GM19438 (cell line): Measurements from ENCODE around the gene RND2.
A peak's percentile ranks its signal among the peaks of the same experiment; 100 is the strongest.

ENCODE experiments used
- ATAC-seq: cut with Tn5 transposase; IDR thresholded peaks from one replicate; pipeline ENCODE4 v1.9.1; 2021; ENCODE audit warnings: low read depth; ENCODE audit not compliant: unreplicated experiment

The RND2 gene

DNA sequence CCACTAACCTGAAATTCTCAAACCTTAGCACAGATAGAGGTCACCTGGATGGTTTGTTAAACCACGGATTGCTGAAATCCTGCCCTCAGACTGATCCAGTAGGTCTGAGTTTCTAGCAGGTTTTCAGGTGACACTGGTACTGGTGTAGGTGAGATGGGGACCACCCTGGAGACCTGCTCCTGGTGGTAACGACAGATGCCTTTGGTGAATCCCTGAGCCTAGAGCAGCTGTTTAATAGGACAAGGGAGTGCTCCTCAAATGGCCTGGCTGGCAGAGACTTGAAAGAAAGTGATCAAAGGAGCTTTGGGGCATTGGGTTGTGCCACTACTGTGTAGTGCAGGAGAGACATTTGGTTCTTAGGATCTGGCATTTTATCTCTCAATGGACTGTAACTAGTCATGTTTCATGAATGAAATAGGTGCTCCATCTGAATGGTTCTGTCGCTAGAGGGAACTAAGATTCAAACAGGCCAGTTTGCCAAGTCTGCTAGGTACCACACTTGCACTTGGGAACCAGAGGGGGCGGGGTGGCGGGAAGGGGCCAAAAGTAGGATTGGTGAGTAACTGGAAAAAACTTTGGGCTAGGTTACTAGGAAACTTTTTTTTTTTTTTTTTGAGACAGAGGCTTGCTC, 21.4 kb upstream of the RND2 start:
- no peak for ATAC-seq

DNA sequence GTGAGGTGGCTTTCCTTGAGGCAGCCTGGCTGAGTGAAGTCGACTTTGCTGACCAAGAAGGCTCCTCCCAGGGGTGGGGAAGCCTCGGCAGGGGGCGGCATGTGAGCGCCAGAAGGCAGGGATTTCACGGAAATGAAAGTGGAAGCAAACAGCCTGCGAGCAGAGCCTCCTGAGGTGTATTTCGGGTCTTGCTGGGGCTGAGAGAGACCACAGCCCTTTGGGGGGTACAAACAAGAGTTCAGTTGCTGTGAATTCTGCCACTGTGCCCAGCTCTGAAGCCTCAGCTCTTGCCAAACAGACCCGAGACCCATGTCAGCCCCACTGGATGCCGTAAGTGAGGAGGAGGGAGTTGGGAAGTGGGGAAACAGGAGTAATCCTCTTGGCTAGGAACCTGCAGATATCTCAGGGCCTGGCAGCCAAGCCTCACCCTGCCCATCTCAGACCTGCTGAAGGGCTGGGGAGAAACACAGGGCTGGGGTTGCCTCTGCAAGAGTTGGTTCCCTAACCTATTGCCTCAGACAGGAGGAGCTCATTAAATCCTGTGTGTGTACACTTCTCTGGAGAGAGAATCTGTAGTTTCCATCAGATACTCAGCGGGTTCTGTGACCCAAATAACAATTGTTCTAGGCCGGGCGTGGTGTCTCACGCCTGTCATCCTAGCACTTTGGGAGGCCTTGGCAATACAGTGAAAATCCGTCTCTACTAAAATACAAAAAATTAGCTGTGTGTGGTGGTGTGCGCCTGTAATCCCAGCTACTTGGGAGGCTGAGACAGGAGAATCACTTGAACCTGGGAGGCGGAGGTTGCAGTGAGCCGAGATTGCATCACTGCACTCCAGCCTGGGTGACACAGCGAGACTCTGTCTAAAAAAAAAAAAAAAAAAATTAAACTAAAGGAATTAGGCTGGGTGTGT, 18.1 kb upstream of the RND2 start, which contains the start of gene IFI35:
IFI35 (plus strand) TSS at position 146 of the 913 bp plus-strand sequence; CDS start at position 310, 164 bp downstream.
- ATAC-seq: peak; percentile 65

DNA sequence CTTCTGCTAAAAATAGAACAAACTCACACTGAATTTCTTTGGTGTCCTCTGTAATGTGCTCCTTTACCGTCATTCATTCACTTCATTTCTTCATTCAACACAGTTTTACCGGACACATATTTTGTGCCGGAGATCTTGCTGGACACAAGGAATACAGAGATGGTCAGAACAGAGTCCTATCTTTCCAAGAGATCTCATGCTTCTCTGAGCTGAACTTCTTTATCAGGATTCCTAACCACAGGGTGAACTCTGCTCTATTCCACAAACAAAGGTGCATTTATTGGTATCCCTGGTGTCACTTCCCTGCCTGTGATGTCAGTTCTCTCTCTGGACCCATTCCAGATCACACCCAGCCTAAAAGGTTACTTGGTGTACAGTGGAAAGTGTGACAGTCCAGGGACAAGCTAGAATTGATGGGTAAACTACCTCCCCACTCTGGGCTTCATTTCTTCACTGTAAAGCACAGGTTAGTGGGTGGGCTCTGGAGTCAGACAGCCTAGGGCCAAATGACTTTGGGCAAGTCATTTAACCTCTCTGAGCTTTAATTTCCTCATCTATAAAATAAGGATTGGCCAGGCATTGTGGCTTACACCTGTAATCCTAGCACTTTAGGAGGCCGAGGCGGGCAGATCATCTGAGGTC, 14.2 kb upstream of the RND2 start:
- no peak for ATAC-seq

DNA sequence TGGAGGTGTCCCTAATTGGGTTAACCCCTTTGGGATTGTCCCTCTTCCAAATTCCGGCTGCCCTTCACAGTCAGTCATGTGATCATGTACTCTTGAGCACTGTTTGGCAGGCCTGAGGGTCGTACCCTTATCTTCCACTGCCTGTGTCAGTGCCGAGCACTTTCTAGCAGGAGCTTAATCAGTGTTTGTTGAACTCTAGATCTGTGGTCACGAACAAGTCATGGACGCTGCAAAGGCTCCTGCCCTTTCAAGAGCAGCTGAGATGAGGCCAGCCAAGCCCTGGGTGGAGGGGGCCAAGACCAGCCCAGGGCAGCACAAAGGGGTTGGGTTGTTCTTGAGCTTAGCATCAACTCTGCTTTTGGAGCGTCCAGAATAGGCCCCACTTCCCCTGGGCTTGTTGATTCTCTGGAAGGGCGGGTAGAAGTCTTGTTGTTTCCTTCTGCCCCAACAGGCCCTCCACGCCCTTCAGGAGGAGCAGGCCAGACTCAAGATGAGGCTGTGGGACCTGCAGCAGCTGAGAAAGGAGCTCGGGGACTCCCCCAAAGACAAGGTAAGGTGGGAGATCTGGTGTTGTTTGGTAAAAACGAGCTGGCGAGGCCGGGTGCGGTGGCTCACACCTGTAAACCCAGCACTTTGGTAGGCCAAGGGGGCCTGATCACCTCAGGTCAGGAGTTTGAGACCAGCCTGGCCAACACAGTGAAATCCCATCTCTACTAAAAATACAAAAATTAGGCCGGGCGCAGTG, 13.1 kb upstream of the RND2 start:
- ATAC-seq: no peak

DNA sequence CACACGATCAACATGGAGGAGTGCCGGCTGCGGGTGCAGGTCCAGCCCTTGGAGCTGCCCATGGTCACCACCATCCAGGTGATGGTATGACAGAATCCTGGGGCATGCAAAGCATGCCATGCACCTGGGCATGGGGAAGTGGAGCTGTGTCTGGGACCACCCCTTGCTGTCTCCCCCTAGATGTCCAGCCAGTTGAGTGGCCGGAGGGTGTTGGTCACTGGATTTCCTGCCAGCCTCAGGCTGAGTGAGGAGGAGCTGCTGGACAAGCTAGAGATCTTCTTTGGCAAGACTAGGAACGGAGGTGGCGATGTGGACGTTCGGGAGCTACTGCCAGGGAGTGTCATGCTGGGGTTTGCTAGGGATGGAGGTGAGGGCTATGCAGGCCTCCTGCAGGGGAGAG, 11.7 kb upstream of the RND2 start:
- no peak for ATAC-seq

DNA sequence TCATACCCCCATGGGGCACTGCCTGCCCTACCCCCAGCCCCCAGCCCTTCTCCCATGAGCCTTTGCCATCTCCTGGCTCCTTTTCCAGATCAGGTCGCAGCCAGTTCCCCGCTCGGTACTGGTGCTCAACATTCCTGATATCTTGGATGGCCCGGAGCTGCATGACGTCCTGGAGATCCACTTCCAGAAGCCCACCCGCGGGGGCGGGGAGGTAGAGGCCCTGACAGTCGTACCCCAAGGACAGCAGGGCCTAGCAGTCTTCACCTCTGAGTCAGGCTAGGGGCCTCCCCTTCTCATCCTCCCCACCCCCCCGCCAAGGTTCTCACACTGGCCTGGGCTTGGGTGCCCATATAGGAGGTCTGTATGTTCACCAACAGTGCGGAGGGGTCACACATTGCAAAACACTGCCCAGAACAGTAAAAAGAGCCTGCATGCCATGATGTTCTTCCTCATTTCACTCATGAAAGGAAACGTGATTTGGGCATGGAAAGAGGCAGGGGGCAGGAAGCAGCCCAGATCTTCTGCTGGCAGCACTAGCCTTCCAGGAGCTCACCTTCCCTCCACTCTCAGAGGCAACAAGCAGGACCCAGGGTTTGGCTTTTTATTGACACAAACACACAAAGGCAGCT, 10.9 kb upstream of the RND2 start:
- ATAC-seq: no peak

DNA sequence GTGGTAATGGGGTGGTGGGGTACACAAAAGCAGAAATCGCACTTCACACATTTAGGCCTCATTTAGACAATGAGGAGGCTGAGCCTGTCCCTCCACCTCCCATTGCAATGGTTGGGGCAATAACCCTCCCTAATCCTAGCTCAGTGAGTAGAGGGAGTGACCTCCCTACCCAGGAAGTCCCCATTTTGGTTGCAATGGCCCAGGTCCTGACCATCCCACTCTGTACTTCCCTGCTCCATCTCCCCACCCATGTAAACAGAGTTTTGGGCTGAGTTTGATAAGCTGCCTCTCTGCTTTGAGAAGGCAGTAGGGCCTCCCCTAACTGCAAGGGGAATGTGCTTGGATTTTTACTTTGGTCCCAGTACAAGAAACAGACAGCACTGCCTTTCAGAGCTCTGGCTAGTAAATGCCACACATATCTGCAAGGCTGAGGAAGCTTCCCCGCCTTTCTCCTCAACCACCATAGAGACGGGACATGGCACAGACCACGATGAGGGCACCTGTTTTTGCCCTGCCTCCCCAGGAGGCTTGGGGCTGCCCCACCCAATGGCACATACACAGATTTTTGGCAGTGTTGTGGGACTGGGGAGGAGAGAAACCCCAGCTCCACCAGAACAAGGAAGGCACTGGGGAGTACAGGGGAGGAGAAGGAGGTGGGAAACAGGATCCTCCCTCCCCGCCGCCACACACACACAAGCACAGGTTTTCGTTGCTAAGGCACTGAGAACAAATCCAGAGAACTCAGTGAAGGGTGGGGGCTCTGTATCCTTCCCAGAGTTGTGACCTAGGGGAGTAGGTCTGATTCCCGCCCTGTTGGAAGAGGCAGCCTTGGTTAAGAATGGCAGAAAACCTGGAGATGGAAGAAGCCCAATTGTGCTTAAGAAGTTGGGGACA, 10.1 kb upstream of the RND2 start:
- ATAC-seq: no peak

DNA sequence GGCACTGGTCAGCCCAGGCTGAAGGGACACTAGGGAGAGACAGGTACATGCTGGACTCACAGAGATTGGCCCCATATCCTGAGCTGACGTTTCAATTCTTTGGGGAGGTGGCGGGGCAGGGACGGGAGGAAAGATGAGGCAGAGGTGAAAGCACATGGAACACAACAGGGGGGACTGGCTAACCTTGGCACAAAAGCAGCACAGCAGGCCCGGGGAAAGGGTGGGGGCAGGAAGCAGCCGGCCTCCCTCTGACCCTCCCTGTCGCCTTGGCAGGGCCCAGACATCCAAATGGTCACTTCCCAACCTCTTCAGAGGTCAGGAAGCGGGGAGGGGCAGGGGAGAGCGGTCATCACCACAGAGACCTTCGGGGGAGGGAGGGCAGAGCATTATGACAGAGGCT, 9.5 kb upstream of the RND2 start:
- ATAC-seq: no peak

DNA sequence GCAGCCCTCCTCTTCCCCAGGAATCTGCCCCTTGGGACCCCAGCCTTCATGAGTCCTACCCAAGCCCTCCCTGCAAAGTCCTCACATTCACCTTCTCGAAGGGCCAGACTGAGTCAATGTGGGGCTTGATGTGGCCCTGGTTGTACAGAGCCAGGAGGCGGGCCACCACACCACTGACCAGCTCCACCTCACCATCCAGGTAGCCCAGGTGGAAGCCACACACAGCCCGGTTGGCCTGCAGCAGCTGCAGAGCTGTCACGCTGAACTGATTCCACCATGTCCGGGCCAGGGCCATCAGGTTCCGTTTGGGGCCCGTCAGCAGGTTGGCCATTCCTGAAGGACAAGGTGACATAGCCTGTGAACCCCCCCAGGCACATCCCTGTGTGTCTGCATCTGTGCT, 8.8 kb upstream of the RND2 start:
- ATAC-seq: no peak

DNA sequence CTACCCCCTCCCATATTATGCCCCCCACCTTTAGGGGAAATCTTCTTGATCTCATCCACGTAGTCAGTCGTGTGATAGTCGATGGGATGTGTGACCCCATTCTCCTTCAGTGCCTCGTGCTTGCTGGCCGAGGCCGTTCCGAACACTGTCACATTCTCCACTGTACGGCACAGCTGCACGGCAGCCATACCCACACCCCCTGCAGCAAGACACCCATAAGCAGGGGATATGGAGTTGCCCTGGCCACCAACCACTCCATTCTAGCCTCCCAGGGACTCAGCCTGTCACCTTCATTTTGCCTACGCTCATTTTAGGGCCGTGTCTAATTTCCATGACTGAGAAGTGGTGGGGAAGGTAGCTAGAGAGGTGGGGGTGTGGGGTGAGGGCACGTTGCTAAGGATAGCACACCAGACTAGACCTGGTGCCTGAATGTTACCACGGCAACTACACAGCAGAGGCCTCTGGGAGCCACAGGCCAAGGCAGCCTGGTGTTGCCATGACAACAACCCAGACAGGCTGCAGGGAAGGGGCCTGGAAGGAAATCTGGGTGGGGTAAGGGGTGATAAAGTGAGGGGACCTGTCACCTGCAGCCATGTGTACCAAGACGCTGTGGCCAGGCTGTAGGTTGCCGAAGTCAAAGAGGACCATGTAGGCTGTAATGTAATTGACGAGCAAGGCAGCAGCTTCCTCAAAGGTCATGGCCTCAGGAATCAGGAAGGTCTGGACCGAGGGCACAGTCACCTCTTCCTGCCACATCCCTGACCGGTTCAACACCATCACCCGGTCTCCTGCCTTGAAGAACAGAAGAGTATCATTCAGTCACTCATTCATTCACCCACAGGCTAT, 6.8 kb upstream of the RND2 start:
- no peak for ATAC-seq

DNA sequence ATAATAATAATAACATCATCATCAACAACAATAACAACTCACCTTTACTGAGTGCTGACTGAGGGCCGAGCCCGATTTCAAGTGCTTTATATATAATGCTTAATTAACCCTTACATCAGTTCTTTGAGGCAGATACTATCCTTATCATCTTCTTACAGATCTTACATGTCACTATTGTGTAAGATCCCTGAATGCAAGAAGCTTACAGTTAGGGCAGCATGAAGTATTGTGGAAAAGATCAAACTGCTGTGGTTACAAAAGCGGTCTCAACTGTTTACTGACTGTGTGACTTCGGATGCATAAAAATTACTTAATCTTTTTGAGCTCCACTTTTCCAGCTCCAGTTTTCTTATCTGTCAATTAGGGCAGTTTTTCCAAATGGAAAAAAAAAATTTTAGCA, 6.1 kb upstream of the RND2 start:
- no peak for ATAC-seq

DNA sequence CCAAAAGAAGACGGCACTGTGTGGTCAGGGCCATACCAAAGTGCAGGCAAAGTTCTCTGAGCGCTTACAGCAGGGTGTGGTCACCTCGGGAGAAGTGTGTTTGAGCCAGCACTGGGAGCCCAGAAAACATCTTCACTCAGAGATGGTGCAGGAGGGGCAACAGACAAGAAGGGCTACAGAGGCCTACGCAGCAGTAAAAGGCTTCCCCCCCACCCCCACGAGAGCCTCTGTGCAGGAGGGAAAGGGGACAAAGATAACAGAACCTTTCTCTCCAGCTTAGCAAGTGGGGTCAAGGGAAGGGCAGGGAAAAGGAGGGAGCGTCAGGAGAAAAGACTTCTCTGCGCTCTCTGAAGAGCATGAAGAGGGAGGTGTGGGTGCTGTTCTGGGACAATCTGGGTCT, 5.6 kb upstream of the RND2 start:
- no peak for ATAC-seq

DNA sequence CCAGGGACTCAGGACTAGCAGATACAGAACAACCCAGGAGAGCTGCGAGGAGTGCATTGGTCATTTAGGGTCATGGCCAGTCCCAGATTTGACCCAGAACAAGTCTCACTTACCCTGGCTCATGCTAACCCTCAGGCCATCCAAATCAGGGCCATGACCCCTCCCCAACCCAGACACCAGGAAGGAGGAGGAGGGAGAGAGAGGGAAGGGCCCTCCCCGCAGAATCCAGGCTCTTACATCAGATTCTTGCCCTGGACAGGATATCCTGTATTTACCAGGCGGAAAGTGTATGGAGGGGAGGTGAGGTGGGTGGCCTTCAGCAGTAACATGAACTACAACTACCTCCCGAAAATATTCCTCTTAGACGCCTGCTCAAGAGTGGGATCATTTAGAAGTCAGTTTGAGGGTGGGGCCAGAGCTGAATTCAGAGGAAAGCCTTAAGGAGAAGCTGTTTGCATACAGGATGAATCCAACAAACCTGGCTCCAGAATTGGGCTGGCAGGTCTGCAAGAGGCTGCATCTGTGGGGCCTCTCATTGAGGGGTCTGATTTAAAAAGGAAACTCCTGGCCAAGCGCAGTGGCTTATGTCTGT, 4.9 kb upstream of the RND2 start:
- ATAC-seq: no peak

DNA sequence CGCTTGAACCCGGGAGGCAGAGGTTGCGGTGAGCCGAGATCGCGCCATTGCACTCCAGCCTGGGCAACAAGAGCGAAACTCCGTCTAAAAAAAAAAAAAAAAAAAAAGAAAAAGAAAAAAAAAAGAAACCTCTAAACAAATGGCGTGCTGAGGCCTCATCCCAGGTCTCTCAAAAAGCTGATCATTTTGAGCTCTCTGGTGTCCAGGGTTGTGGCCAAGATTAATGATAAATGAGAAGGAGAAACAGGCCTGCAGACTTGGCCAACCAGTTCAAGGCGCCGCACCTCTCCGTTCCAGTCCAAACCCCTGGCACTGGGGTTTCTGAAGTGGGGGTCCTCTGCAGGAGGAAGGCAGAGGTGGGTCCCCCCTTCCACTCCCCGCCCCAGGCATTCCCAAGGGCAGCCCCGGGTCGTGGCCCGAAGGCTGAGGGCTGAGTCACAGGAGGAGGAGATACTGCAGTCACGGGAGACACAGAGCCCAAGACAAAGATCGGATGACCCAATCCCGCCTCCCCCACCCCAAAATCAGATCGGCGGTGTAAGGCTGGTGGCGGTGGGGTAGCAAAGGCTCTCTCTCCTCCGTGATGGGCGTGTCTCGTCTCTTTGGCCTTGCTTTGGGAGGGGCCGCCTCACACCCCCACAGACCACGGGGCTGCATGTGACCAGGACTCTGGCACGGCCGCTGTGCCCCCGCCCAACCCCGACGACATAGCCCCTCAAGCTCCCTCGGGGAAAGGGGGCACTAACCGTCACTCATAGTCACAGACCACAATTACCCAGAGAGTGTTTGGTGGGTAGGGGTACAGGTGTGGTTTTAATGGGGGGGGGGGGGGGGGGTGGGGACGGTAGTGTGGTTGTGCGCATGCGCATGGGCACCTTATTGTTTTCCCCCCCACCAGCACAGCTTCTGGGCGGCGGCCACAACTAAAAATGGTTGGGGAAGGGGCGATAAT, 4.0 kb upstream of the RND2 start:
- no peak for ATAC-seq

DNA sequence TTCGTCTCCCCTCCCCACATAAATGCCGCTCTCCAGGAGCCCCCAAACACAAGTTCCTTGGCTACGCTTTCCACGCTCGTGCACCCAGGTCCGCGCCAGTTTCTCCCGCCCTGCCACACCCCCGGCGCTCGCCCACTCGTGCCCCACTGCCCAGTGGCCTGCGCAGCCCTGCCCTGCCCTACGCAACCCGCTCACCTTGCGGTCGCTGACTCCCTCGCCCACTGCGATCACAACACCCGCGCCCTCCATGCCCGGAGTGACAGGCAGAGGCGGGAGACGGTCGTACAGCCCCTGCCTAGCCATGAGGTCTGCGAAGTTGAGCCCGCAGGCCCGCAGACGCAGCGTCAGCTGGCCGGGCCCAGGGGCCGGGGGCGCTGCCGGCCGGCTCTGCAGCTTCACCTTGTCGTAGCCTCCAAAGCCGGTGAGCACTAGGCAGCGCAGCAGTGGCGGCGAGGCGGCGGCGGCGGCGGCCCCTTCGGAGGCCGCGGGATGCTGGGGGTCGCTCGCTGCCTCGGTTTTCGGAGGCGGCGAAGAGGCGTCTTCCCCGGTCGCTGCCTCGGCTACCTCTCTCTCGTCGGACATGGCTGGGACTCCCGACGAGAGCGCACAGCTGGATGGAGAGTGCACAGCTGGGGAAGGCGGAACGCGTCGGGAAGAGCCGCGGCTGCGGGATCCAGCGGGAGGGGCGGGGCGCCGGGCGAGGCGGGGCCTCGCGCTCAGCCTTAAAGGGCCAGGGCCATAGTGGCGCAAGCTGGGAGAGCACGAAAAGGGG, 3.1 kb upstream of the RND2 start, which contains the start of gene VAT1:
VAT1 (minus strand) TSS at position 645 of the 772 bp plus-strand sequence; CDS start at position 582, 63 bp downstream.
- no peak for ATAC-seq

DNA sequence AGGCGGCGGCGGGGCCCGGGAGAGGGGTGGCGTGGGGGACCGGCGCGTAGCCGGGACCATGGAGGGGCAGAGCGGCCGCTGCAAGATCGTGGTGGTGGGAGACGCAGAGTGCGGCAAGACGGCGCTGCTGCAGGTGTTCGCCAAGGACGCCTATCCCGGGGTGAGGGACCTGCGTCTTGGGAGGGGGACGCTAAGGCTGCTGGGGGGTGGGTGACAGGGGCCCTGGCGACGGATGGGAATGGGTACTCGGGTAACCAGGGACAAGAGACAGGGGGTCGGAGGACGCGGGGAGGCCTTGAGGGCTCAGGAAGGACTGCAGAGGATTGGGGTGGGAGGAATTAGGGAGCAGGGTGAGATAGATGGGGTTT, 243 bp downstream of the RND2 start:
- no peak for ATAC-seq
